Measurements from ENCODE around the gene SYCP3.
"Not testable (repeated sequence)": the region's sequence is repeated elsewhere in the genome, so short reads cannot be mapped to it uniquely, and the experiment has no call there.

SYCP3 gene

DNA sequence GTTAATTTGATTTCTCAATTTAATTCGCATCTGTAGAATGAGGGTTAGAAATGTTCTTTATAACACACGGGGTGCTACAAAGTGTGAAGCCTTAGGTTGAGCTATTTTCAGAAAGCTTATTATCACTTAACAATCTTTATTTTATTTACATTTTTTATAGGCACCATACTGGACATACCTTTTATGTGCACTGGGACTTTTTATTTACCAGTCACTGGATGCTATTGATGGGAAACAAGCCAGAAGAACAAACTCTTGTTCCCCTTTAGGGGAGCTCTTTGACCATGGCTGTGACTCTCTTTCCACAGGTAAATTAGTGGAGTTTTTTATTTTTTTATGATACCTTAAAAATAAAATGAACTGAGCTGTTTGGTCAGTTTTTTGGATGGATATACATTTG is 25.3 kb downstream of the SYCP3 start:
- no peak for DNase-seq

DNA sequence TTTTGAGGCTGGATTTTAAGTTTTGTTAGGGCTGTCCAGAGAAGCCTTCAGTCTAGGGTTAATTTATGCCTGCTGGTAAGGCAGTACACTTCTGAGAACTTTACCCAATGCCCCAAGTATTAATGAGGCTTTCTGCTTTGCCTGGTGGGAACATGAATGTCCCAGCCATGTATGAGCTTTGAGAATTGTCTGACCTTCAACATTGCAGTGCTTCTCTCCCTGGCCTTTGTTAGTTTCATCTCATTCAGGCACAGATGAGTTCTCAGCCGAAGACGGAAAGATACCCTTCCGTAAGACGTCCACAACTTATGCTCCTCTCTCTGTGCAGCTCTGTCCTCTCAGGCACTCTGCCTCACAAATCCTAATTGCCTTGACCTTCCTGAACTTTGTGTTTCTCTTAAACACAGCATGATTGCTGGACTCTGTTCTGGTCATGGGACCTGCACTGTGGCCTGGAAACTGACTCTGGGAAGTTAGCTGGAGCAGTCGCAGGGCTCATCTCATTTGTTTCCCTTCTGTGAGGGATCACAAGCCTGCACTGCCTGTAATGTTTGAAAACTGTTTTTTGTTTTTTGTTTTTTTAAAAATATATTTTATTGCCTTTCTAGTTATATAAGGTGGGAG is 26.1 kb downstream of the SYCP3 start:
- peak in 24 of 56 donors; percentile 1 to 38 (median 10) for DNase-seq

DNA sequence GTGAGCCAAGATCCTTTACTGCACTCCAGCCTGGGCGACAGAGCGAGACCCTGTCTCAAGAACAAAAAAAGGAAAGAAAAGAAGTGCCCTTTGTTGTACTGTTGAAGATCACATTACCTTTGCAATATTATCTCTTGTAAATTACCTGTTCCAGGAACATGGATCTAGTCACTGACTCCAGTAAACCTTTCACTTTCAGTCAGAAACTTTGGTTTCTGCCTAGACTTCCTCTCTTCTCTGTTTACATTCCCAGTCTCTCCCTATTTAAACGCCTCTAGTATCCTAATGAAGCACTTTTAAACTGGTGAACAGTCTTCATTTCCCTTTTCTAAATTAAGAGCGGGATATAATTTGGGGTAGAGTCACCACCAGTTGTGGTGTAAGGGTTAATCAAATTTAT is 29.0 kb downstream of the SYCP3 start:
- no peak for DNase-seq

- no peak for DNase-seq
Measured at GRCh38 chr12:101707131-101707782, 32.0 kb downstream of the SYCP3 start.

DNA sequence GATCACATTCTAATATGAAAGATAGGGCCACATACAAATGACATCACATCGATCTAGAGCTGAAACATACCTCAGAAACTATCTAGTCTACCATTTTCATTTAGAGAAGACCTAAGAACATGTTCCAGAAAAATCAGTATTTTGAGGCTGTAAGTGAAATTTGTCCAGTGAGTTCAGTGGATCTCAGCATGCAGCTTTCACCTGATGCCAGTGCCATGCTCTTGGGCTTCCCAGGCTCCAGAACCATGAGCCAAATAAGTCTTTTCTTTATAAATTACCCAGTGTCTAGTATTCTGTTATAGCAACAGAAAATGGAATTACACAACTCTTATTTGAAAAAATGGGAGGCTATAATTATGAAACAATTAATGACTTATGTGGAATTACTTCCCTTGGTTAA is 32.9 kb downstream of the SYCP3 start:
- DNase-seq: no peak

DNA sequence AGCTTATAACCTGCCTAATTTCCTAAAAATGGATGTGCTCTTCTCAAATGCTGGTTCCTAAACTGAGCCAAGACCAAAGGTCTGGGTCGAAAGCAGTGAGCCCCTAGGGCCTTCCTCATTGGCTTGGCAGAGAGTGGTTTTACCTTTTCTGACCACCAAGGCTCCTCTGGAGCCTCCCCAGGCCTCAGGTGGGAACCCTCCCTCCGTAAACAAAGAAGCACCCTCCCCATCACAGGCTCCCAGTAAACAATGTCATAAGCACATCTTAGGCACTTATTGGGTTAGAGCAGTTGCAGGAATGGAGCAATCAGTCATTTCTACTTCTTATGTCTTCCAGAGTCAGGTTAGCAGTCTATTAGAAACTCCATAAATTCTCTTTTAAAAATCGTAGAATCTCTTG is 35.8 kb downstream of the SYCP3 start:
- no peak for DNase-seq

DNA sequence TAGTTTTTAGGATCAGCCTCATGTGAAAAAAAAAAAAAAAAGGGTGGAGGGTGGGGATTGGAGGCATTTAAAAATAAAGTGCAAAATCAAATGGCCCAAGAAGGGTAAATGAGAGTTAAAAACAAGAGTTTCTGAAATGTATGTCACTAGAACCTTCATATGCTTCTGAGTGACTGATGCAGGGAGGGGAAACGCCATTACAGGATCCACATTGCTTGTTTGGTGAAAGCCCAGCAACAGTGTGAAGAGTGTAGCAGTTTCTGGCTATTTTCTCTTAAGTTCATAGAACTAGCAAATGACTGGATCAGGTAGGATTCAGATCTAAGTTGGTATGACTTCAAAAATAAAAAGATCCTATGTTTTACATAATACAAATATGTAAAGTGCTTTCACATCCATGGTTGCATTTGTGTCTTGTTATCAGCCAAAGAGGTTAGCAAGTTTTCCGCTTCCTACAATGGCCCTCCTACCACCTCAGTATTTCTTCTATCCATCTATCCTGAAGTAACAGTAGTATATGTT is 38.9 kb downstream of the SYCP3 start:
- no peak for DNase-seq

DNA sequence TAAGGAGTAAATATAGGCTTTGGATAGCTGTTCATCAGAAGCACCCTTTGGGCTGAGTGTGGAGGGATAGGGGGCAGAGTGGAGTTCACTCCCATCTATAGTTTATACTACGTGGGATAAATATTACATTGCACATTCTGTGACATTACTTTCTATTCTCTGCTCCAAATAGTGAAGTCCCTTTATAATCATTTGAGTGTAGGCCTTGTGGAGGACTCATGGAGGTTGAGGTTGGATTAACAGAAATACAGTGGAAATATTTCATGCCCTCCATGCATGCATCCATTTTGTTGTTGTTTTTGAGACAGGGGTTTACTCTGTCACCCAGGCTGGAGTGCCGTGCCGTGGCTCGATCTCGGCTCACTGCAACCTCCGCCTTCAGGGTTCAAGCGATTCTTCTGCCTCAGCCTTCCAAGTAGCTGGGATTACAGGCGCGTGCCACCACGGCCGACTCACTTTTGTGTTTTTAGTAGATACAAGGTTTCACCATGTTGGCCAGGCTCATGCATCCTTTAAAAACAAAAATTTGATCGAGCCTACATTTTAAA is 40.4 kb downstream of the SYCP3 start:
- DNase-seq: peak in 6 of 56 donors; percentile 9 to 38 (median 12)

GRCh38 chr12:101697930-101698799 is 41.1 kb downstream of the SYCP3 start:
- DNase-seq: peak in 43 of 56 donors; percentile 10 to 74 (median 56)

- DNase-seq: peak in 50 of 56 donors; percentile 22 to 80 (median 56)
Measured at GRCh38 chr12:101697197-101697929, 41.9 kb downstream of the SYCP3 start, which contains the start of gene CHPT1. TSS of gene CHPT1 (plus strand) at chr12:101697640. CDS start at chr12:101697862, 222 bp downstream.

DNA sequence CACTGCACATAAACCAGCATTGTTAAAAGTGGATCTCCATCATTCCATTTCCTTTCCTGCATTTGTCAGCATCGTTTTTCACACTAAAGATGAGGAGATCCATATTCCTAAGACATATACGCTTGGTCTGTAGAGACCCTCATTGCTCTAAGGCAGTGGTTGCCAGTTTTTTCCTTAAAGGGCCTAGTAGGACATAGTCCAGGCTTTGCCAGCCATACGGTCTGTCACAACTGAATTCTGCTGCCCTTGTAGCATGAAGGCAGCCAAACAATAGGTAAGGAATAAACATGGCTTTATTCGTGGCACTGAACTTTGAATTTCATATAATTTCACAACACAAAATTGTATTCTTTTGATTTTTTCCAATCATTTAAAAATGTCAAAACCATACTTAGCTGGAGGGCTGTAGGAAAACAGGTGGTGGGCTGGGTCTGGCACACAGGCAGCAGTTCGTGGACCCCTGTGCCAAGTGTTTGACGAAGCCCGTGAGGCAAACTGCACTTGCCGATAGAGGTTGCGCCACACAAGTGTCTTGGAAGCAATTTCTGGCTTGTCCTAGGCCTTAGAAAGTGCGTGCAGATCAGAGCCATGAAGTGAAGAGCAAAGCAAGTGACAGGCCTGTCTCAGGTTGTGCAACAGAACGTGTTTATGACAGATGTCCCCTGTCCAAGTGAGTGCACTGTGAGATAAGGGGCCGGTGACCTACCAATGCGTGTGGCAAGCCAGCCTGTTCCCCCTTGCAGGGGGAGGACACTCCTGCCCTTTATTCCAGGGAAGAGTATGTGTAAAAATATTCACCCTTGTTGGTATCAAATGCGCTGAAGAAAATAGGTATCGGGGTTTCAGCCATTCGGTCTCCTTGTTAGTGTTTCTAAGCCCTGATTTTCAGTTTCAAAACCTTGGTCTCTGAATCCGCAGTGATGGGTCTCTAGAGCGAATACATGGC is 42.7 kb downstream of the SYCP3 start:
- DNase-seq: peak in 29 of 56 donors; percentile 15 to 69 (median 38)

- DNase-seq: no peak
Measured at GRCh38 chr12:101695706-101696105, 43.6 kb downstream of the SYCP3 start.

DNA sequence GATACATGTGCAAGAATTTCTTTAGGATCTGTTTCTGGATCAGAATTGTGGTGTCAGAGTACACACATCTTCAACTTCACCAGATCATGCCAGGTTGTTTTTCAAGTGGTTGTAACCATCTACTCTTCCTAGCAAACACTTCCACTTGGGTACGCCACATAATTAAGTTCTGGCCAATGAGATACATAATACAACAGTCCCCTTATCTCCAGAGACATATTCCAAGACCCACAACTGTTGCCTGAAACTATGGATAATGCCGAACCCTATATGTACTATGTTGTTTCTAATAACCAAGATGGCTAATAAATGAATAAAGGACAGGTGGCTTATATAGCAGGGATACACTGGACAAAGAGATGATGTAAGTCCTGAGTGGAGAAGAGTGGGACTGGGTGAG is 44.3 kb downstream of the SYCP3 start:
- DNase-seq: no peak

- DNase-seq: no peak
Measured at GRCh38 chr12:101694297-101694848, 44.9 kb downstream of the SYCP3 start.

GRCh38 chr12:101691503-101692096 is 47.7 kb downstream of the SYCP3 start:
- DNase-seq: no peak

DNA sequence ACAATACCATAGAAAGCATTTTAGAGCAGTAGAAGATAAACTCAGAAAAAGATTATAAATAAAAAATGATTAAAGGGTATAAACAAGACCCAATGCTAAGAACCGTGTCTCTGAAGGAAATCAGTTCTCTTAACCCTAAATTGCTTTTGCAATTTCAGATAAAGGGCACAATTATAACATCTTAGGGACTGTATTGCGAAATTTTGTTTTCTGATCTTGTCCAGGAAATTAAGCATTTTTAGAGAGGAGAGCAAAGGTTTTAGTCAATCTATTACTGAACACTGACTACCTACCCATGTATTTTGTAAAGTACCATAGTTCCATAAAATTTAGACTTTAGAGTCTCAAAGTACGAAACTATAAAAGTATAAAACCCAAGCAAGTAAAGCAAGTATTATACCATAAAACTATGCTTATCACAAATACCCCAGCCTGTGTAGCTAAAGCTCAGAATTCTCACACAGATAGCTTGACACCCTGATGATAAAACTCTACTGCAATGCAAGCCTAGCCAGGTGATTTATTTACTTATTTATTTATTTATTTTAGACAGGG is 48.6 kb downstream of the SYCP3 start:
- DNase-seq: no peak

- peak in 5 of 56 donors; percentile 6 to 19 (median 12) for DNase-seq
Measured at GRCh38 chr12:101686176-101686575, 53.1 kb downstream of the SYCP3 start.

DNA sequence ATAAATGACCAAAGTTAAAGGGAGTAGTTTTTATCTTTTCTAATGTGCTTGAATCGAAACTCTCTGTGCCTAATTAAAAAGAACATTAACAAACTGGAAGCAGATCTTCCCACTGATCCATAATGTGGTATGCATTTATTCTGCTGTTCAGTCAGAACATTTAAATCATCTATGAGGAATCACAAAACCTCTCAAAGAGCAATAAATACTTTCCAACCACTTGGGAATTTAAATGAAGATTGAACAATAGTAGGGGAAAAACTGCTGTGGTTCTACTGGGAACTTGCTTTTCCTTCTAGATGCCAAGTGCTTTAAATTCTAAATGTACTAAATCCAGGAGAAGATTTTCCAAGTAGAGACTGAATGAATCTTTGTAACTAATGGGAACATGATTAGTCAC is 54.2 kb downstream of the SYCP3 start:
- no peak for DNase-seq

DNA sequence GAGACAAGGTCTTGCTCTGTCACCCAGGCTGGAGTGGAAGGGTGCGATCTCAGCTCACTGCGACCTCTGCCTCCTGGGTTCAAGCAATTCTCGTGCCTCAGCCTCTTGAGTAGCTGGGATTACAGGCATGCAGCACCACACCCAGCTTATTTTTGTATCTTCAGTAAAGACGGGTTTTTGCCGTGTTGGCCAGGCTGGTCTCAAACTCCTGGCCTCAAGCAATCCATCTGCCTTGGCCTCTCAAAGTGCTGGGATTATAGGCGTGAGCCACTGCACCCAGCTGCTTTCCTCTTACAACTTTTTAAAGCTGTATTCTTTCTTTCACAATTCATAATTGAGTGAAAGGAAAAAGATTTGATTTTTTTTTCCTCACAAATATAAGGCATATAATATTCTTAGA is 57.6 kb downstream of the SYCP3 start:
- DNase-seq: not testable (repeated sequence)
